Right lobe of liver (tissue), 4 donors: ENCODE results near the gene KLK7.

Experiments
- CTCF ChIP-seq, 4 donors: fragments of 200-600 bp in 3 of 4; fragments of 450-650 bp in 1 of 4; IDR thresholded peaks; one replicate each; pipeline versions ENCODE4 v1.5.1 to v1.8.0; 2016 to 2022; ENCODE audit warnings: antibody characterized with exemption in 4 of 4, mild to moderate bottlenecking in 2 of 4
- POLR2A ChIP-seq: fragments of 450-650 bp; IDR thresholded peaks from one replicate; pipeline ENCODE4 v1.6.1; 2017; ENCODE audit warnings: antibody characterized with exemption, mild to moderate bottlenecking
- donor health status: DM: no; HTN: no; CAD: no.
- donor health status: DM: no; HTN: no; CAD: no.
- donor health status: DM: no; HTN: yes; CAD: no.

GRCh38 chr19:50969413-50969760 is 14.3 kb downstream of the KLK7 start, which contains the start of gene KLK6:
- no peak for TF ChIP-seq CTCF (IDR thresholded peaks at IDR 0.05)
- TF ChIP-seq POLR2A, result no peak
